ENCODE results near the gene PPP1R15A.
"Not testable (repeated sequence)": the region's sequence is repeated elsewhere in the genome, so short reads cannot be mapped to it uniquely, and the experiment has no call there.

PPP1R15A gene

DNA sequence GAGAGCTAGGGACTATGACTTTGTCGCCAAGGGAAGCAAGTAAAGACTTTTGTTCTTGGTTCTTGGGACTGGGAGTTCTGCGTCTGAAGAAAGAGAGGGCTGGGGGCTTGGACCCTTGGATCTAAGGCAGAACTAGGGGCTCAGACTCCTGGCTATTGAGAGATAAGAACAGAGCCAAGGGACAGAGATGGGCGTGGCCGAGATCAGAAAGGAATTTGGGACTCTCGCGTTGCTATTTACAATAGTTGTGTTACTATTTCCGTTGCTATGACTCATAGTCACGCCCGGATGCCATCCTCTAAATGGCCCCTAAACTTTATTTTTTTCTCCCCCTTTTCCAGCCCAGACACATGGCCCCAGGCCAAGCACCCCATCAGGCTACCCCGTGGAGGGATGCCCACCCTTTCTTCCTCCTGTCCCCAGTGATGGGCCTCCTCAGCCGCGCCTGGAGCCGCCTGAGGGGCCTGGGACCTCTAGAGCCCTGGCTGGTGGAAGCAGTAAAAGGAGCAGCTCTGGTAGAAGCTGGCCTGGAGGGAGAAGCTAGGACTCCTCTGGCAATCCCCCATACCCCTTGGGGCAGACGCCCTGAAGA is 759 bp downstream of the PPP1R15A start:
- DNase-seq (ENCODE audit: low spot score), result peak; percentile 89
- CTCF ChIA-PET, result interaction anchor here (0.6 to 1.0 kb wide), 2 partner anchors 98 to 105 kb away, joined by 3 read pairs; no protein-coding TSS in a partner anchor
- H3K27ac ChIP-seq, result peak overlapping the region; percentile 98
- POLR2A ChIA-PET (ENCODE audit: low non-redundant PET), result interaction anchor here (0.6 to 1.6 kb wide), 2 partner anchors 60 to 120 kb away, joined by 3 to 4 read pairs; partner anchors contain the start of genes DHDH and GYS1
- TF ChIP-seq, protein P1, sequence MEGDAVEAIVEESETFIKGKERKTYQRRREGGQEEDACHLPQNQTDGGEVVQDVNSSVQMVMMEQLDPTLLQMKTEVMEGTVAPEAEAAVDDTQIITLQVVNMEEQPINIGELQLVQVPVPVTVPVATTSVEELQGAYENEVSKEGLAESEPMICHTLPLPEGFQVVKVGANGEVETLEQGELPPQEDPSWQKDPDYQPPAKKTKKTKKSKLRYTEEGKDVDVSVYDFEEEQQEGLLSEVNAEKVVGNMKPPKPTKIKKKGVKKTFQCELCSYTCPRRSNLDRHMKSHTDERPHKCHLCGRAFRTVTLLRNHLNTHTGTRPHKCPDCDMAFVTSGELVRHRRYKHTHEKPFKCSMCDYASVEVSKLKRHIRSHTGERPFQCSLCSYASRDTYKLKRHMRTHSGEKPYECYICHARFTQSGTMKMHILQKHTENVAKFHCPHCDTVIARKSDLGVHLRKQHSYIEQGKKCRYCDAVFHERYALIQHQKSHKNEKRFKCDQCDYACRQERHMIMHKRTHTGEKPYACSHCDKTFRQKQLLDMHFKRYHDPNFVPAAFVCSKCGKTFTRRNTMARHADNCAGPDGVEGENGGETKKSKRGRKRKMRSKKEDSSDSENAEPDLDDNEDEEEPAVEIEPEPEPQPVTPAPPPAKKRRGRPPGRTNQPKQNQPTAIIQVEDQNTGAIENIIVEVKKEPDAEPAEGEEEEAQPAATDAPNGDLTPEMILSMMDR (conservative IDR thresholded peaks at IDR 0.05; ENCODE audit: low read depth), result no peak

DNA sequence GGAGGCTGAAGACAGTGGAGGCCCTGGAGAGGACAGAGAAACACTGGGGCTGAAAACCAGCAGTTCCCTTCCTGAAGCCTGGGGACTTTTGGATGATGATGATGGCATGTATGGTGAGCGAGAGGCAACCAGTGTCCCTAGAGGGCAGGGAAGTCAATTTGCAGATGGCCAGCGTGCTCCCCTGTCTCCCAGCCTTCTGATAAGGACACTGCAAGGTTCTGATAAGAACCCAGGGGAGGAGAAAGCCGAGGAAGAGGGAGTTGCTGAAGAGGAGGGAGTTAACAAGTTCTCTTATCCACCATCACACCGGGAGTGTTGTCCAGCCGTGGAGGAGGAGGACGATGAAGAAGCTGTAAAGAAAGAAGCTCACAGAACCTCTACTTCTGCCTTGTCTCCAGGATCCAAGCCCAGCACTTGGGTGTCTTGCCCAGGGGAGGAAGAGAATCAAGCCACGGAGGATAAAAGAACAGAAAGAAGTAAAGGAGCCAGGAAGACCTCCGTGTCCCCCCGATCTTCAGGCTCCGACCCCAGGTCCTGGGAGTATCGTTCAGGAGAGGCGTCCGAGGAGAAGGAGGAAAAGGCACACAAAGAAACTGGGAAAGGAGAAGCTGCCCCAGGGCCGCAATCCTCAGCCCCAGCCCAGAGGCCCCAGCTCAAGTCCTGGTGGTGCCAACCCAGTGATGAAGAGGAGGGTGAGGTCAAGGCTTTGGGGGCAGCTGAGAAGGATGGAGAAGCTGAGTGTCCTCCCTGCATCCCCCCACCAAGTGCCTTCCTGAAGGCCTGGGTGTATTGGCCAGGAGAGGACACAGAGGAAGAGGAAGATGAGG is 1.5 kb downstream of the PPP1R15A start:
- CTCF ChIA-PET, result interaction anchor here (0.6 to 1.2 kb wide), 3 partner anchors 85 to 97 kb away, joined by 3 to 5 read pairs (median 3); no protein-coding TSS in a partner anchor
- DNase-seq (ENCODE audit: low spot score), result no peak
- TF ChIP-seq, protein P1 (conservative IDR thresholded peaks at IDR 0.05; ENCODE audit: low read depth), result no peak
- peak overlapping the region; percentile 98 for H3K27ac ChIP-seq
- POLR2A ChIA-PET (ENCODE audit: low non-redundant PET), result no interaction called here

DNA sequence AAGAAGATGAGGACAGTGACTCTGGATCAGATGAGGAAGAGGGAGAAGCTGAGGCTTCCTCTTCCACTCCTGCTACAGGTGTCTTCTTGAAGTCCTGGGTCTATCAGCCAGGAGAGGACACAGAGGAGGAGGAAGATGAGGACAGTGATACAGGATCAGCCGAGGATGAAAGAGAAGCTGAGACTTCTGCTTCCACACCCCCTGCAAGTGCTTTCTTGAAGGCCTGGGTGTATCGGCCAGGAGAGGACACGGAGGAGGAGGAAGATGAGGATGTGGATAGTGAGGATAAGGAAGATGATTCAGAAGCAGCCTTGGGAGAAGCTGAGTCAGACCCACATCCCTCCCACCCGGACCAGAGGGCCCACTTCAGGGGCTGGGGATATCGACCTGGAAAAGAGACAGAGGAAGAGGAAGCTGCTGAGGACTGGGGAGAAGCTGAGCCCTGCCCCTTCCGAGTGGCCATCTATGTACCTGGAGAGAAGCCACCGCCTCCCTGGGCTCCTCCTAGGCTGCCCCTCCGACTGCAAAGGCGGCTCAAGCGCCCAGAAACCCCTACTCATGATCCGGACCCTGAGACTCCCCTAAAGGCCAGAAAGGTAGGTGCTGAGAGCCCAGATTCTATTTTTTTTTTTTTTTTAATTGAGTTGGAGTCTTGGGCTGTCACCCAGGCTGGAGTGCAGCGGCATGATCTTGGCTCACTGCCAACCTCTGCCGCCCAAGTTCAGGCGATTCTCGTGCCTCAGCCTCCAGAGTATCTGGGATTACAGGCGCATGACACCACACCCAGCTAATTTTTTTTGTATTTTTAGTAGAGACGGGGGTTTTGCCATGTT is 2.3 kb downstream of the PPP1R15A start:
- DNase-seq (ENCODE audit: low spot score), result no peak
- peak overlapping the region; percentile 98 for H3K27ac ChIP-seq
- TF ChIP-seq, protein P1 (conservative IDR thresholded peaks at IDR 0.05; ENCODE audit: low read depth), result no peak
- POLR2A ChIA-PET (ENCODE audit: low non-redundant PET), result no interaction called here
- CTCF ChIA-PET, result interaction anchor here (0.5 to 1.2 kb wide), 3 partner anchors 16 to 90 kb away, joined by 3 to 5 read pairs (median 3); no protein-coding TSS in a partner anchor

DNA sequence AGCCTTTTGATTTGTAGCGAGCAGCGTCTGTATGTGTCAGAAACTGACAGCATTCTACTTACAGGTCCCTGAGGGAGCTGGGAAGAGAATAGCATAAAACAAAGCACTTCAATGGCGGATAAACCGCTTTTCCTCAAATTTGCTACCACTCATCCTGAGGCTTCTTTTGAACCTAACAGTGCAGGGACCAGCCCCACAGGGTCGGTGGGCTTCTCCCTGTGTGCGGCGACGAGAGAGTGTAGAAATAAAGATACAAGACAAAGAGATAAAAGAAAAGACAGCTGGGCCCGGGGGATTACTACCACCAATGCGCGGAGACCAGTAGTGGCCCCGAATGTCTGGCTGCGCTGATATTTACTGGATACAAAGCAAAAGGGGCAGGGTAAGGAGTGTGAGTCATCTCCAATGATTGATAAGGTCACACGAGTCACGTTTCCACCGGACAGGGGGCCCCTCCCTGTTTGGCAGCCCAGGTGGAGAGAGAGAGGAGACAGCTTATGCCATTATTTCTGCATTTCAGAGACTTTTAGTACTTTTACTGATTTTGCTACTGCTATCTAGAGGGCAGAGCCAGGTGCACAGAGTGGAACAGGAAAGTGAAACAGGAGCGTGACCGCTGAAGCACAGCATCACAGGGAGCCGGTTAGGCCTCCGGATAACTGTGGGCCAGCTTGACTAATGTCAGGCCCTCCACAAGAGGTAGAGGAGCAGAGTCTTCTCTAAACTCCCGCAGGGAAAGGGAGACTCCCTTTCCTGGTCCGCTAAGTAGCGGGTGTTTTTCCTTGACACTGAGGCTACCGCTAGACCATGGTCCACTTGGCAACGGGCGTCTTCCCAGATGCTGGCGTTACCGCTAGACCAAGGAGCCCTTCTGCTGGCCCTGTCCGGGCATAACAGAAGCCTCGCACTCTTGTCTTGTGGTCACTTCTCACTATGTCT is 4.1 kb downstream of the PPP1R15A start:
- POLR2A ChIA-PET (ENCODE audit: low non-redundant PET), result interaction anchor here (0.6 to 1.0 kb wide), 3 partner anchors 77 to 190 kb away, joined by 3 to 4 read pairs (median 3); no protein-coding TSS in a partner anchor
- DNase-seq (ENCODE audit: low spot score), result not testable (repeated sequence)
- peak overlapping the region; percentile 98 for H3K27ac ChIP-seq
- CTCF ChIA-PET, result interaction anchor here (0.6 kb wide), 1 partner anchor 84 kb away, joined by 3 read pairs; no protein-coding TSS in a partner anchor

DNA sequence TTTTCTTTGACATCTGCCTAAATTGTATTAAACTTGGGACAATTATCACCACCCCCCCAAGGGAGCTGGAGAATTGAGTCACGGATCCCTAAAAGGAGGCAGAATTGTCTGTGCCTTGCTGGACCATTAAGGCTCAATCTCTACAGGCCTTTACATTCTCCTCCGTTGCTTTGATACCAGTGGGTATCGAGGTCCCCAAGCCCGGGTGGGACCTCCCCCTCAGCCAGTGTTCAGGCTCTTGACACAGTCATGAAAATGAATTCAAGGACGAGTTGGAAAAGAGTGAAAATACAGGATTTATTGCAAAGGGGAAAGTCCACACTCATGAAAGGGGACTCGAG is 5.6 kb downstream of the PPP1R15A start:
- TF ChIP-seq, protein P1 (conservative IDR thresholded peaks at IDR 0.05; ENCODE audit: low read depth), result no peak
- DNase-seq (ENCODE audit: low spot score), result no peak
- ChIA-PET CTCF (interaction anchor here (0.6 to 0.7 kb wide), 2 partner anchors 68 to 89 kb away, joined by 3 read pairs; no protein-coding TSS in a partner anchor), POLR2A (ENCODE audit: low non-redundant PET) (no interaction called here)
- H3K27ac ChIP-seq, result peak overlapping the region; percentile 98

Measured in RWPE1 (cell line).